DMS 273 (cell line): ENCODE data around the gene MKRN3.

Source experiments
- DNase-seq: peaks from one replicate; lab custom pipeline; 2025; ENCODE audit not compliant: unreplicated experiment; lab: John Stamatoyannopoulos, UW

MKRN3 gene

GRCh38 chr15:23565395-23566070 is at the start of gene MKRN3:
Gene MKRN3, plus strand, starts transcription at chr15:23565674. Its CDS starts 109 bp downstream, at chr15:23565783.
- peak; percentile 92 for DNase-seq

GRCh38 chr15:23516866-23517265 is 48.6 kb upstream of the MKRN3 start:
- no peak for DNase-seq

- peak; percentile 9 for DNase-seq
Observed at GRCh38 chr15:23518104-23518503, 47.4 kb upstream of the MKRN3 start.

GRCh38 chr15:23524816-23525215 is 40.7 kb upstream of the MKRN3 start:
- DNase-seq: no peak

- no peak for DNase-seq
Observed at GRCh38 chr15:23529891-23530290, 35.6 kb upstream of the MKRN3 start.

- DNase-seq: peak; percentile 84
Observed at GRCh38 chr15:23532024-23532423, 33.5 kb upstream of the MKRN3 start.

- DNase-seq: peak; percentile 7
Observed at GRCh38 chr15:23536659-23537058, 28.8 kb upstream of the MKRN3 start.

GRCh38 chr15:23538648-23539047 is 26.8 kb upstream of the MKRN3 start:
- DNase-seq: no peak

- no peak for DNase-seq
Observed at GRCh38 chr15:23539892-23540291, 25.6 kb upstream of the MKRN3 start.

GRCh38 chr15:23546158-23546557 is 19.3 kb upstream of the MKRN3 start:
- DNase-seq: no peak

GRCh38 chr15:23548071-23548470 is 17.4 kb upstream of the MKRN3 start:
- DNase-seq: no peak

- no peak for DNase-seq
Observed at GRCh38 chr15:23561914-23562313, 3.6 kb upstream of the MKRN3 start.

GRCh38 chr15:23564821-23565394 is 566 bp upstream of the MKRN3 start:
- DNase-seq: peak; percentile 59

- peak; percentile 85 for DNase-seq
Observed at GRCh38 chr15:23566071-23566554, 639 bp downstream of the MKRN3 start.

GRCh38 chr15:23566651-23567050 is 1.2 kb downstream of the MKRN3 start:
- peak; percentile 24 for DNase-seq

- no peak for DNase-seq
Observed at GRCh38 chr15:23567921-23568320, 2.4 kb downstream of the MKRN3 start.

- DNase-seq: peak; percentile 60
Observed at GRCh38 chr15:23569151-23569925, 3.9 kb downstream of the MKRN3 start.

- DNase-seq: no peak
Observed at GRCh38 chr15:23570486-23570885, 5.0 kb downstream of the MKRN3 start.

GRCh38 chr15:23572844-23573243 is 7.4 kb downstream of the MKRN3 start:
- no peak for DNase-seq

GRCh38 chr15:23574742-23575141 is 9.3 kb downstream of the MKRN3 start:
- peak; percentile 12 for DNase-seq

GRCh38 chr15:23576061-23576460 is 10.6 kb downstream of the MKRN3 start:
- DNase-seq: no peak
